Hepatocyte (in vitro differentiated cells): ENCODE data around the gene GALNTL6.

ENCODE experiments used
- CTCF ChIP-seq: fragments of 200-600 bp; sonication (generic); IDR thresholded peaks from 2 replicates; pipeline ENCODE4 v1.5.1; 2016; ENCODE audit warnings: antibody characterized with exemption, mild to moderate bottlenecking; ENCODE audit not compliant: poor library complexity
- EZH2 ChIP-seq: fragments of 200-600 bp; sonication (generic); IDR thresholded peaks from 2 replicates; pipeline ENCODE4 v1.6.1; 2016; ENCODE audit warnings: antibody characterized with exemption, mild to moderate bottlenecking, borderline replicate concordance
- EZH2phosphoT487 ChIP-seq: fragments of 200-600 bp; sonication (generic); IDR thresholded peaks from one replicate; pipeline ENCODE4 v1.6.1; 2018; ENCODE audit warnings: antibody characterized with exemption, mild to moderate bottlenecking, low read depth, moderate library complexity; ENCODE audit not compliant: unreplicated experiment, severe bottlenecking

DNA sequence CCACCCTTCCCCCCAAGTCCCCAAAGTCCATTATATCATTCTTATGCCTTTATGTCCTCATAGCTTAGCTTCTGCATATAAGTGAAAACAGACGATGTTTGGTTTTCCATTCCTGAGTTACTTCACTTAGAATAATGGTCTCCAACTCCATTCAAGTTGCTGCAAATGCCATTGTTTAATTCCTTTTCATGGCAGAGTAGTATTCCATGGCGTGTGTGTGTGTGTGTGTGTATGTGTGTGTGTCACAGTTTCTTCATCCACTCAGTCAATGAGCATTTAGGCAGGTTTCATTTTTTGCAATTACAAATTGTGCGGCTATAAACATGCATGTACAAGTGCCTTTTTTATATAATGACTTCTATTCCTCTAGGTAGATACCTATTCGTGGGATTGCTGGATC is 1248.0 kb downstream of the GALNTL6 start:
- TF ChIP-seq CTCF (no peak), EZH2 (no peak), EZH2phosphoT487 (no peak)
